ENCODE measurements around the gene C3orf22.

DNA sequence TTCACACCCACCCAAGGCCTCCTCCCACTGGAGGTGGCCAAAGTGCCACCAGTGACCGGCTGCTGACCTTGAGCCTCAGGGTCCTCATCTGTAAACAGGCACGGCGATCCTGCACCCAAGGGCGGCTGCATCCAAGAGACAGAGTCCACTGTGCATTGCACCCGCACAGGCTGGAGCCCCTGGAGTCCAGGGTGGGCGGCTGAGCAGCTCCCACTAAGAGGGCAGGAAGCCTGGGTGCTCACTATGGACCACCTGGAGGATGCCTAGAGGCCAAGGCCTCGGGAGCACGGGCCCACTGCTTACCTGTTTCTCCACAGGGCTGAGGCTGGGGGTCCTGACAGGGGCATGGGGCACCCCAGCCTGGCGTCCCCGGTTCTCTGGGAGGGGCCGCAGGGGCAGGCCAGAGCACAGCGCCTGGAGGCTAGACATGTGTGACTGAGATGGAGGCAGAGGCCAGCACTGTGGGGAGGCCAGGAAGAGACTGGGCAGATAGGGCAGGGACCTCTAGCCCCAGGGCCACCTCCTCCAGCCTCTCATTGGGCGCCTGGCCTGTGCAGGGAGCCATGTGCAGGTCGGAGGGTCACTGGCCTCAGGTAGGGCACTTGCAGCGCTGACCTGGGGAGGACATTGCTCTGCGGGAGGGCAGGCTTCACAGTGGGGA lies 41.3 kb downstream of the C3orf22 start, which contains the start of gene UROC1:
- TF ChIP-seq, protein P1, sequence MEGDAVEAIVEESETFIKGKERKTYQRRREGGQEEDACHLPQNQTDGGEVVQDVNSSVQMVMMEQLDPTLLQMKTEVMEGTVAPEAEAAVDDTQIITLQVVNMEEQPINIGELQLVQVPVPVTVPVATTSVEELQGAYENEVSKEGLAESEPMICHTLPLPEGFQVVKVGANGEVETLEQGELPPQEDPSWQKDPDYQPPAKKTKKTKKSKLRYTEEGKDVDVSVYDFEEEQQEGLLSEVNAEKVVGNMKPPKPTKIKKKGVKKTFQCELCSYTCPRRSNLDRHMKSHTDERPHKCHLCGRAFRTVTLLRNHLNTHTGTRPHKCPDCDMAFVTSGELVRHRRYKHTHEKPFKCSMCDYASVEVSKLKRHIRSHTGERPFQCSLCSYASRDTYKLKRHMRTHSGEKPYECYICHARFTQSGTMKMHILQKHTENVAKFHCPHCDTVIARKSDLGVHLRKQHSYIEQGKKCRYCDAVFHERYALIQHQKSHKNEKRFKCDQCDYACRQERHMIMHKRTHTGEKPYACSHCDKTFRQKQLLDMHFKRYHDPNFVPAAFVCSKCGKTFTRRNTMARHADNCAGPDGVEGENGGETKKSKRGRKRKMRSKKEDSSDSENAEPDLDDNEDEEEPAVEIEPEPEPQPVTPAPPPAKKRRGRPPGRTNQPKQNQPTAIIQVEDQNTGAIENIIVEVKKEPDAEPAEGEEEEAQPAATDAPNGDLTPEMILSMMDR (IDR thresholded peaks at IDR 0.05 in 2 of 3, conservative IDR thresholded peaks at IDR 0.05 in 1 of 3; ENCODE audit: insufficient read depth in 2 of 3, low read depth in 1 of 3, low read length in 3 of 3), result no peak
- TF ChIP-seq RBM34 (IDR thresholded peaks at IDR 0.05; ENCODE audit: borderline replicate concordance, insufficient read depth, low read length) (no peak), ZNF282 (CRISPR knock-in tag; IDR thresholded peaks at IDR 0.05) (no peak), ZFP36 (IDR thresholded peaks at IDR 0.05; ENCODE audit: low read depth, low read length, partially characterized antibody) (no peak), ARID3A (IDR thresholded peaks at IDR 0.05; ENCODE audit: borderline replicate concordance, low read depth, low read length) (no peak), NFRKB (IDR thresholded peaks at IDR 0.05; ENCODE audit: low read depth) (no peak), ZNF436 (CRISPR knock-in tag; IDR thresholded peaks at IDR 0.05) (no peak), PTRF (tag; IDR thresholded peaks at IDR 0.05) (no peak)
- TF ChIP-seq, protein P2, sequence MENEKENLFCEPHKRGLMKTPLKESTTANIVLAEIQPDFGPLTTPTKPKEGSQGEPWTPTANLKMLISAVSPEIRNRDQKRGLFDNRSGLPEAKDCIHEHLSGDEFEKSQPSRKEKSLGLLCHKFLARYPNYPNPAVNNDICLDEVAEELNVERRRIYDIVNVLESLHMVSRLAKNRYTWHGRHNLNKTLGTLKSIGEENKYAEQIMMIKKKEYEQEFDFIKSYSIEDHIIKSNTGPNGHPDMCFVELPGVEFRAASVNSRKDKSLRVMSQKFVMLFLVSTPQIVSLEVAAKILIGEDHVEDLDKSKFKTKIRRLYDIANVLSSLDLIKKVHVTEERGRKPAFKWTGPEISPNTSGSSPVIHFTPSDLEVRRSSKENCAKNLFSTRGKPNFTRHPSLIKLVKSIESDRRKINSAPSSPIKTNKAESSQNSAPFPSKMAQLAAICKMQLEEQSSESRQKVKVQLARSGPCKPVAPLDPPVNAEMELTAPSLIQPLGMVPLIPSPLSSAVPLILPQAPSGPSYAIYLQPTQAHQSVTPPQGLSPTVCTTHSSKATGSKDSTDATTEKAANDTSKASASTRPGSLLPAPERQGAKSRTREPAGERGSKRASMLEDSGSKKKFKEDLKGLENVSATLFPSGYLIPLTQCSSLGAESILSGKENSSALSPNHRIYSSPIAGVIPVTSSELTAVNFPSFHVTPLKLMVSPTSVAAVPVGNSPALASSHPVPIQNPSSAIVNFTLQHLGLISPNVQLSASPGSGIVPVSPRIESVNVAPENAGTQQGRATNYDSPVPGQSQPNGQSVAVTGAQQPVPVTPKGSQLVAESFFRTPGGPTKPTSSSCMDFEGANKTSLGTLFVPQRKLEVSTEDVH (IDR thresholded peaks at IDR 0.05; ENCODE audit: low read depth, partially characterized antibody), result no peak

All from K562 (cell line).